Endothelial cell (in vitro differentiated cells): ENCODE results near the gene OLFM1. TPM values are rescaled to one million over a fixed set of nuclear protein-coding genes. Genes with fewer than 3 reads are reported as not detected.

Source experiments
- DNase-seq: peaks from one replicate; pipeline ENCODE4 v3.0.0; 2021; ENCODE audit warnings: low spot score
- H3K27ac Mint-ChIP-seq: one replicate; pipeline ENCODE4 v1.8.0; 2021; ENCODE audit warnings: mixed read lengths, inconsistent platforms; ENCODE audit not compliant: unreplicated experiment
- H3K27me3 Mint-ChIP-seq: one replicate; pipeline ENCODE4 v1.8.0; 2021; ENCODE audit warnings: mild to moderate bottlenecking, moderate library complexity, mixed read lengths, inconsistent platforms; ENCODE audit not compliant: unreplicated experiment
- H3K36me3 Mint-ChIP-seq: one replicate; pipeline ENCODE4 v1.8.0; 2021; ENCODE audit warnings: mild to moderate bottlenecking, low read depth, mixed read lengths, inconsistent platforms; ENCODE audit not compliant: unreplicated experiment
- H3K4me1 Mint-ChIP-seq: one replicate; pipeline ENCODE4 v1.8.0; 2021; ENCODE audit warnings: mild to moderate bottlenecking, mixed read lengths, inconsistent platforms; ENCODE audit not compliant: unreplicated experiment
- H3K4me3 Mint-ChIP-seq: one replicate; pipeline ENCODE4 v1.8.0; 2021; ENCODE audit warnings: mild to moderate bottlenecking, mixed read lengths, inconsistent platforms; ENCODE audit not compliant: unreplicated experiment
- H3K9me3 Mint-ChIP-seq: one replicate; pipeline ENCODE4 v1.8.0; 2021; ENCODE audit warnings: mixed read lengths, inconsistent platforms; ENCODE audit not compliant: unreplicated experiment
- total RNA-seq: library from RNA; stranded (reverse); fragmentation: NEBNext Ultra II Directional; extraction: Animal tissue kit (Norgen Biotek cat#: 25700); gene quantifications from one replicate; pipeline ENCODE4 v1.2.1, GENCODE V29; 2021; ENCODE audit not compliant: unreplicated experiment
- TF ChIP-seq, protein P1 (sequence below): fragments of 200-600 bp; sonication (generic); IDR thresholded peaks from one replicate; pipeline ENCODE4 v1.5.0; 2021; ENCODE audit warnings: antibody characterized with exemption; ENCODE audit not compliant: unreplicated experiment

OLFM1 gene
- total RNA-seq, 1 donor from 2014 or later = 0.74 TPM

- Mint-ChIP-seq H3K27ac (no peak overlapping the region), H3K9me3 (no peaks in the 10 kb centered on the region), H3K36me3 (no peaks in the 10 kb centered on the region), H3K4me1 (no peaks in the 10 kb centered on the region), H3K27me3 (peaks cover 2% of the 10 kb centered on the region), H3K4me3 (no peak overlapping the region)
- TF ChIP-seq, protein P1, sequence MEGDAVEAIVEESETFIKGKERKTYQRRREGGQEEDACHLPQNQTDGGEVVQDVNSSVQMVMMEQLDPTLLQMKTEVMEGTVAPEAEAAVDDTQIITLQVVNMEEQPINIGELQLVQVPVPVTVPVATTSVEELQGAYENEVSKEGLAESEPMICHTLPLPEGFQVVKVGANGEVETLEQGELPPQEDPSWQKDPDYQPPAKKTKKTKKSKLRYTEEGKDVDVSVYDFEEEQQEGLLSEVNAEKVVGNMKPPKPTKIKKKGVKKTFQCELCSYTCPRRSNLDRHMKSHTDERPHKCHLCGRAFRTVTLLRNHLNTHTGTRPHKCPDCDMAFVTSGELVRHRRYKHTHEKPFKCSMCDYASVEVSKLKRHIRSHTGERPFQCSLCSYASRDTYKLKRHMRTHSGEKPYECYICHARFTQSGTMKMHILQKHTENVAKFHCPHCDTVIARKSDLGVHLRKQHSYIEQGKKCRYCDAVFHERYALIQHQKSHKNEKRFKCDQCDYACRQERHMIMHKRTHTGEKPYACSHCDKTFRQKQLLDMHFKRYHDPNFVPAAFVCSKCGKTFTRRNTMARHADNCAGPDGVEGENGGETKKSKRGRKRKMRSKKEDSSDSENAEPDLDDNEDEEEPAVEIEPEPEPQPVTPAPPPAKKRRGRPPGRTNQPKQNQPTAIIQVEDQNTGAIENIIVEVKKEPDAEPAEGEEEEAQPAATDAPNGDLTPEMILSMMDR = no peak
- no peak for DNase-seq
Observed at GRCh38 chr9:135103001-135103446, 15.6 kb downstream of the OLFM1 start.

DNA sequence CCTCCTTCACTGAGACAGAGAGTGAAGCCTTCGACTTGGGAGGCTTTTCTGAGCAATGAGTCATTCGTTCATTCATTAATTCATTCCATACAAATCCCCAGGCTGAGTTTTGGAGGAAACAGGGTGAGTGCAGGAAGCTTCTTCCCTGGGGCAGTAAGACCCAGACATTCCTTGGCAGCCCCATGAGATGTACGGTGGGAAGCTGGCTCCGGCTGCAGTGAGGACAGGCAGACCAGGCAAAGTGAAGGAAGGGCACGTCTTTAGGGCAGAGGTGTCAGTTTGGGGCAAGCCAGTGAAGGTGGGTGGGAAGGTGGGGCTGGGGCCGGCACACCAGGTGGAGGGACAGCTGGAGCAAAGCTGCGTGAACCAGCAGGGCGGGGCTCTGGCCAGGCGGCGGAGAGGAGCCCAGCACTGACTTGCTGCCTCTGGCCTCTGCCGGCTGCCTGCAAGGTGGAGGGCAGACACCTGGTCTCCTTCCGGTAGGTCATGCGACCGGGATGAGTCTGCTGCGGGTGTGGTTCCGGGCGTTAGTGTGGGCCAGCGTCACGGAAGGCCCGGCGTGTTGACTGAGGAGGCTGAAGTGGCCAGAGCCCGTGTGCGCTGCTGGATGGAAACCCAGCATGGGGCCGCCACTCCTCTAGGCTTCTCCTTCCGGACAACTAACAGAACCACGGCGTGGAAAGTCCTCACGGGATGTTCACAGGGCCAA lies 16.6 kb downstream of the OLFM1 start:
- DNase-seq = no peak
- Mint-ChIP-seq H3K4me1 (no peaks in the 10 kb centered on the region), H3K9me3 (no peaks in the 10 kb centered on the region), H3K36me3 (no peaks in the 10 kb centered on the region), H3K27me3 (peaks cover 2% of the 10 kb centered on the region), H3K4me3 (no peak overlapping the region), H3K27ac (no peak overlapping the region)
- TF ChIP-seq, protein P1 = no peak

- Mint-ChIP-seq H3K36me3 (no peaks in the 10 kb centered on the region), H3K27me3 (peaks cover 2% of the 10 kb centered on the region), H3K4me1 (no peaks in the 10 kb centered on the region), H3K27ac (no peak overlapping the region), H3K9me3 (no peaks in the 10 kb centered on the region), H3K4me3 (no peak overlapping the region)
- TF ChIP-seq, protein P1 = no peak
- no peak for DNase-seq
Observed at GRCh38 chr9:135104761-135105160, 17.3 kb downstream of the OLFM1 start.

DNA sequence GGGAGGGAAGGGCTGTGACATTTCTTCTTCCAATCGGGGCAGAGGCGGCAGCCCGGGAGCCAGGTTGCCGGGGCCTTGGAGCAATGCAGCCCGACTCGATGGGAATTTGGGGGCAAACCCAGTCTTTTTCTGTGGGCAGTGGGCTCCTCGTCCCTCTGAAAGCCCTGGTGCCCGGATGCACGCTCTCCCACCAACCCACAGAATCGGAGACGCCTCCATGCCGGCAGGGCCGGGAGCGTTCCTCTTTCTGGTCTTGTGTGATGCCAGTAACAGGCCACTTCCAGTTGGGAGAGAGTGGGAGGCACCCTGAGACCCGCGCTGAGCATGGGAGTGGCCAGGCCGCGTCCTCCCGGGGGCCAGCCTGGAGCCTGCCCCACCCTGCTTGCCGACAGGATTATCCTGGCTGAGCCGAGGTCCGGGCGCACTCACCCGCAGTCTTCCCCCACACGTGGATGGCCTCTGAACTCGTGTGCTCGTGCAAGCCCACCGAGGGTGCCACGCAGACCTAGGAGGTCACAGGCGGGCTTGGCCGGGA lies 17.8 kb downstream of the OLFM1 start:
- Mint-ChIP-seq H3K36me3 (no peaks in the 10 kb centered on the region), H3K27ac (no peak overlapping the region), H3K9me3 (no peaks in the 10 kb centered on the region), H3K27me3 (peaks cover 2% of the 10 kb centered on the region), H3K4me1 (no peaks in the 10 kb centered on the region), H3K4me3 (no peak overlapping the region)
- no peak for DNase-seq
- TF ChIP-seq, protein P1 = no peak

- no peaks in the 10 kb centered on the region for H3K4me1 Mint-ChIP-seq
- TF ChIP-seq, protein P1 = no peak
- no peaks in the 10 kb centered on the region for H3K36me3 Mint-ChIP-seq
- peaks cover 2% of the 10 kb centered on the region for H3K27me3 Mint-ChIP-seq
- DNase-seq = no peak
- no peak overlapping the region for H3K4me3 Mint-ChIP-seq
- no peaks in the 10 kb centered on the region for H3K9me3 Mint-ChIP-seq
- H3K27ac Mint-ChIP-seq = no peak overlapping the region
Observed at GRCh38 chr9:135105938-135106491, 18.5 kb downstream of the OLFM1 start.
